KOPT-K1 (cell line): ENCODE data around the gene RPP14.
"Not testable (repeated sequence)": the region's sequence is repeated elsewhere in the genome, so short reads cannot be mapped to it uniquely, and the experiment has no call there.

ENCODE experiments used
- H3K27ac ChIP-seq: fragments of 200-600 bp; sonication (generic); 2 replicates; pipeline ENCODE4 v1.5.1; 2016; ENCODE audit warnings: antibody characterized with exemption, mild to moderate bottlenecking, low read depth, low read length; ENCODE audit not compliant: poor library complexity, severe bottlenecking
- H3K36me3 ChIP-seq: fragments of 200-600 bp; sonication (generic); 2 replicates; pipeline ENCODE4 v1.5.1; 2017; ENCODE audit warnings: antibody characterized with exemption, mild to moderate bottlenecking, low read length, moderate library complexity; ENCODE audit not compliant: insufficient read depth
- H3K9me3 ChIP-seq: fragments of 200-600 bp; sonication (generic); 2 replicates; pipeline ENCODE4 v1.5.1; 2017; ENCODE audit warnings: antibody characterized with exemption, low read length, mild to moderate bottlenecking; ENCODE audit not compliant: insufficient read depth, poor library complexity, severe bottlenecking

RPP14 gene

DNA sequence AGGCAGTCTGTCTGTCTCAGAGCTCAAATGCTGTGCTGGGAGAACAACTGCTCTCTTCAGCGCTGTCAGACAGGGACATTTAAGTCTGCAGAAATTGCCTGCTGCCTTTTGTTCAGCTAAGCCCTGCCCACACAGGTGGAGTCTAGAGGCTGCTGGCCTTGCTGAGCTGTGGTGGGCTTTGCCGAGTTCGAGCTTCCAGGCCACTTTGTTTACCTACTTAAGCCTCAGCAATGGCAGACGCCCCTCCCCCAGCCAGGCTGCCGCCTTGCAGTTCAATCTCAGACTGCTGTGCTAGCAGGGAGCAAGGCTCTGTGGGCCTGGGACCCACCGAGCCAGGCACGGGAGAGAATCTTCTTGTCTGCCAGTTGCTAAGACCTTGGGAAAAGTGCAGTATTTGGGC is 25.0 kb upstream of the RPP14 start:
- Histone ChIP-seq H3K9me3 (no peaks in the 10 kb centered on the region), H3K27ac (no peak overlapping the region), H3K36me3 (no peaks in the 10 kb centered on the region)

DNA sequence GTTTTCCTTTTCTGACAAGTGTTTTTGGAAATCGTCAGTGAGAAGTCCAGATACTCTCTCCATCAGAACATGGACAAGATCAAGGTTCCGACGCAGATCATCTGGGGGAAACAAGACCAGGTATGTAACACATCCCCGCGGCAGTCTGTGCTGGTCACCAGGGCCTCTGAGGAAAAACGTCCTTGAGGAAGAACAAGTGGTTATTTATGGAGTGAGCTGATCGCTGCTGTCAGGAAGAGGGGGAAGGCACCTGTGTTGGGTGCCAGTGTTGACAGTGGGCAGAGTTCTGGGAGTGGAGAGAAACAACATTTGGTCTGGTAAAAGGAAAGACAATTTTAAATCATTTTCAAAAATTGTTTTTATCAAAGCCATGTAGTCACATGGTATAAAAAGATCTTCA is 20.7 kb upstream of the RPP14 start:
- Histone ChIP-seq H3K27ac (no peak overlapping the region), H3K9me3 (no peaks in the 10 kb centered on the region), H3K36me3 (no peaks in the 10 kb centered on the region)

DNA sequence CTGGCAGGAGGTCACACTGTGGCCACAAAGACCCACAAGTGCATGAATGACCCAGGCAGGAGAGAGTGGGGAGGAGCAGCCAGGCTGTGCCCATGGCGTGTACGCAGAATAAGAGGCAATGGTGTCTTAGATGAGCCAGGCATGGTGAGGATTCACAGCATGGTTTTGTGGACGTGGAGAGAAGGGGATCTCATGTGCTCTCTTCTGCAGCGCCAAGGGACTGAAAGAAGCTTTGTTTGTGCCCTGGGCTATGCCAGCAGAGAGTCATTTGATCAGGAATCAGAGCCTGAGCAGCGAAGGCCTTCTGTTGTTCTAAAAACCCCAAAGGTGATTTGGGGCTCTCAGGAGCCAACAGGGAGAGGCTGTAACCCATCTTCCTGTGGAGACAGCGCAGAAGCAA is 18.7 kb upstream of the RPP14 start:
- no peaks in the 10 kb centered on the region for H3K36me3 ChIP-seq
- H3K27ac ChIP-seq: no peak overlapping the region
- H3K9me3 ChIP-seq: no peaks in the 10 kb centered on the region

DNA sequence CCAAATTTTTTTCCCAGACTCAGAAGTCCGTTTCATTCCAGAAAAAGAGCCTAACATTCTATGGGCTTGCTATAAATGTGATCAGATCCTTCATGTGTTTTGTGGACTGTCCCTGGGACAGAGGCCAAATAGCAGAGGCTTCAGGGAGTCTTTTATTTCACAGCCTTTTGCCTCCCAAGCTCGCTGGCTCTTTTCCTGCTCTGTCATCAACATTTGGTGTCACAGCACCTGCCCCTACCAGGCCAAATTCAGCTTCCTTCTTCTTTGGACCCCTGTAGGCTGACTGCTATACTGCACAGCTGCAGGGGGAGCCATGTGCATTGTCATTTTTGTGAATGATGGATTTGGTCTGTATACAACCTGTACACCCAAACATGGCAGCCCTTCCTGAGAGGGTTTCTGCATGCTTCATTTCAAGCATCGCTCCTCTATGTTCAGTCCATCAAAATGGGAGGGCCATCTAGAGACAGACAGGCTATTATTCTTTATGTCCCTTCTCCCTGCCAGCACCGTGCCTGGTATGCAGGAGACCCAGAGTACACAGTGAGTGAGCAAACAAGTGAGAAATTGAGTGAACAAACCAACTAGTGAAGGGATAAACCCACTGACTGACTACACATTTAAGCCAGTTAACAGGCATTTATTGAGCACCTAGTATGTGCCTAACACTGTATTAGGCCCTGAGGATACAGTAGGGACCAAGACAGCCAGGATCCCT is 17.9 kb upstream of the RPP14 start:
- H3K27ac ChIP-seq: no peak overlapping the region
- no peaks in the 10 kb centered on the region for H3K36me3 ChIP-seq

DNA sequence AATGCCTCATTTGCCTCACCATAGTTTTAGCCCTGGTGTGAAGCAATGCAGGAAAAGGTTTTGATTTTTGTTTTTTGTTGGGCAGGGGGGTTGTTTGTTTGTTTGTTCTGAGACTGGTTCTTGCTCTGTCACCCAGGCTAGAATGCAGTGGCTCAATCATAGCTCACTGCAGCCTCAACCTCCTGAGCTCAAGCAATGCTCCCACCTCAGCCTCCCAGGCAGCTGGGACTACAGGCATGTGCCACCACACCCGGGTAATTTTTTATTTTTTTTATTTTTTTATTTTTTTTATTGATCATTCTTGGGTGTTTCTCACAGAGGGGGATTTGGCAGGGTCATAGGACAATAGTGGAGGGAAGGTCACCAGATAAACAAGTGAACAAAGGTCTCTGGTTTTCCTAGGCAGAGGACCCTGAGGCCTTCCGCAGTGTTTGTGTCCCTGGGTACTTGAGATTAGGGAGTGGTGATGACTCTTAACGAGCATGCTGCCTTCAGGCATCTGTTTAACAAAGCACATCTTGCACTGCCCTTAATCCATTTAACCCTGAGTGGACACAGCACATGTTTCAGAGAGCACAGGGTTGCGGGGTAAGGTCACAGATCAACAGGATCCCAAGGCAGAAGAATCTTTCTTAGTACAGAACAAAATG is 17.0 kb upstream of the RPP14 start:
- H3K9me3 ChIP-seq, H3K27ac ChIP-seq, H3K36me3 ChIP-seq: not testable (repeated sequence)

More for the DNA sequence above, 17.9 kb upstream of the RPP14 start:
- H3K9me3 ChIP-seq: no peaks in the 10 kb centered on the region

DNA sequence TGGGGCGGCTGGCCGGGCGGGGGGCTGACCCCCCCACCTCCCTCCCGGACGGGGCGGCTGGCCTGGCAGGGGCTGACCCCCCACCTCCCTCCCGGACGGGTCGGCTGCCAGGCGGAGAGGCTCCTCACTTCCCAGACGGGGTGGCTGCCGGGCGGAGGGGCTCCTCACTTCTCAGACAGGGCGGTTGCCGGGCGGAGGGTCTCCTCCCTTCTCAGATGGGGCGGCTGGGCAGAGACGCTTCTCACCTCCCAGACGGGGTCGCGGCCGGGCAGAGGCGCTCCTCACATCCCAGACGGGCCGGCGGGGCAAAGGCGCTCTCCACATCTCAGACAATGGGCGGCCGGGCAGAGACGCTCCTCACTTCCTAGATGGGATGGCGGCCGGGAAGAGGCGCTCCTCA is 15.6 kb upstream of the RPP14 start:
- H3K27ac ChIP-seq, H3K36me3 ChIP-seq, H3K9me3 ChIP-seq: not testable (repeated sequence)

DNA sequence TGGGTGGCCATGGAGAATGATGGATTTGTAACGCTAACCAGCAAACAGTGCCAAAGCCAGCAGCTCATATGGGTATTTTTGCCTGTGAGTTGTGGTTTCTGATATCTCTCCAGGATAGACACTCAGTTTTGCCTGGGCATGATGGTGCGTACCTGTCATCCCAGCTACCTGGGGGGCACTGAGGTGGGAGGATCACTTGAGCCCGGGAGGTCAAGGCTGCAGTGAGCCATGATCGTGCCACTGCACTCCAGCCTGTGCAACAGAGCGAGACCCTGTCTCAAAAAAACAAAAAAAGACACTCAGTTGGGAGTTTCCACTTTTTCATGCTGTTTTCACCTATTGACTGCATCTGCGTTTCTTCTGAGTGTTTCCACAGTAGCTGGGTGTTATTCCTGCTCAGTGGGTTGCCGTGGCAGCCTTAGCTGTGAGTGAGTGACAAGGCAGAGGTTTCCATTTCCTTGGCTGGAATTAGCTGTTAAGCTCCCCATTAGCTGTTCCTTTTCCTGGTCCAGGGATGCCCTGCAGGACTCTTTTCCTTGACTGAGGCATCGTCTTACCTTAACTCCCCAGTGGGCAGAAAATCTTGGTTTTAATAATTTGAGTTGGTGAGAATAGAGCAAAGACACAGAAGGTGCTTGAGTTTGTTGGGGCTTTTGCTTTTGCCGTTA is 14.2 kb upstream of the RPP14 start:
- Histone ChIP-seq H3K9me3 (no peaks in the 10 kb centered on the region), H3K36me3 (no peaks in the 10 kb centered on the region), H3K27ac (no peak overlapping the region)

DNA sequence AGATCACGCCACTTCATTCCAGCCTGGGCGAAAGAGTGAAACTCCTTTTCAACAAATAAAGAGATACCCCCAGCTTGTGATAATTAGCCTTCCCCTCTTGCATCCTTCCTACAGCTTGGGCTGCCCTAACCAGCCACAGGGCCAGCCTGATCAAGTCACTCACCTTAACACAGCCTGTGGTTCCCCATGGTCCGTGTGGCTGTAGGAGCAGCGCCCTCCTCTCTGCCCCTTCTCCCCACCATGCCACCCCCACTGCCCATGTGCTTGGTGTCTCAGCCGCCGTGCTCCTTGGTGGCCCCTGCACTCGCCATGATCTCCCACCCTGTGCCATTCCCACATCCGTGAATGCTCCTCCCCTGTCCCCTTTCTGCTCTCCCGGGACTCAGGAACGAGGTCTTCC is 13.2 kb upstream of the RPP14 start:
- H3K9me3 ChIP-seq: no peaks in the 10 kb centered on the region

DNA sequence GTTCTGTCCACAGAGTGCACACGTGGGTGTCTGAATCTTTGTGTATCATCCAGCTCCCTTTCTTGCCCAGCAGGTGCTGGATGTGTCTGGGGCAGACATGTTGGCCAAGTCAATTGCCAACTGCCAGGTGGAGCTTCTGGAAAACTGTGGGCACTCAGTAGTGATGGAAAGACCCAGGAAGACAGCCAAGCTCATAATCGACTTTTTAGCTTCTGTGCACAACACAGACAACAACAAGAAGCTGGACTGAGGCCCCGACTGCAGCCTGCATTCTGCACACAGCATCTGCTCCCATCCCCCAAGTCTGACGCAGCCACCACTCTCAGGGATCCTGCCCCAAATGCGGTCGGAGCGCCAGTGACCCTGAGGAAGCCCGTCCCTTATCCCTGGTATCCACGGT is 12.5 kb upstream of the RPP14 start:
- H3K36me3 ChIP-seq: no peaks in the 10 kb centered on the region
- no peak overlapping the region for H3K27ac ChIP-seq
- no peaks in the 10 kb centered on the region for H3K9me3 ChIP-seq

More for the DNA sequence above, 13.2 kb upstream of the RPP14 start:
- Histone ChIP-seq H3K27ac (no peak overlapping the region), H3K36me3 (no peaks in the 10 kb centered on the region)

DNA sequence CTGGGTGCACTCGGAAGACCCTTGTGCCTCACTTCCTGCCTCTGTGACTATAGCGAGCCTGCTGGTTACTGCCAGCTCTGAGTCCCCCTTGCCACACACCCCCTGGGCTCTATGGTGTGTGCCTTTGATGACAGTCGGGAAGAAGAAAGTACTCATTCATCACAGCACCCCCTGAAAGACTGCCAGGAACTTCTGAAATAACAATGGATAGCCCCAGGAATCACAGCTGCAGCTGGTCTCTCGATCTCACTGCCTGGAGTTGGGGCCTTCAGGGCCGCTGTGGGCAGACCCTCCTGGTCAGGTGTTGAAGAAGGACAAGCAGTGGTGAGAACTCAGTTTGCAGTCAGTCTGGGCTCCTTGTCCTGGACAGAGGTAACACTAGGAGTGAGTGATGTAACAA is 9.8 kb upstream of the RPP14 start:
- H3K27ac ChIP-seq: no peak overlapping the region
- H3K36me3 ChIP-seq: no peaks in the 10 kb centered on the region
- peaks cover 3% of the 10 kb centered on the region for H3K9me3 ChIP-seq

DNA sequence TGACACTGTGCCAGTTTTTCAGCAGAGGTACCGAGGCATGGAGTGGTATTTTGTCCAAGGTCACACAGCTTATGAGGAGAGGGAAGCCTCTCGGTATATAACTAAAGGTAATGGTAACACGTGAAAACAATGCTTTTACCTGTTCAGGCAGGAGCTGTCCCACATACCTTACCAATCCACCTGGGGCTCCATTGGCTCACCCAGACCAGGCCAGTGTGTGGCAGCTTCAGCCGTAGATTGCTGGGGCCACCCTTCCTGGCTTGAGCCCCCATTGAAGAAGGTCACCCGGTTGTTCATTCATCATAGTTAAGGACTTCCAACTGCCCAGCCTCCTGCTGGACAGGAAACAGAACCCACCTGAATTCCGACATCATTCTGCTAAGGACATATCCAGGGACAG is 9.2 kb upstream of the RPP14 start:
- Histone ChIP-seq H3K9me3 (peaks cover 9% of the 10 kb centered on the region), H3K36me3 (no peaks in the 10 kb centered on the region), H3K27ac (no peak overlapping the region)

DNA sequence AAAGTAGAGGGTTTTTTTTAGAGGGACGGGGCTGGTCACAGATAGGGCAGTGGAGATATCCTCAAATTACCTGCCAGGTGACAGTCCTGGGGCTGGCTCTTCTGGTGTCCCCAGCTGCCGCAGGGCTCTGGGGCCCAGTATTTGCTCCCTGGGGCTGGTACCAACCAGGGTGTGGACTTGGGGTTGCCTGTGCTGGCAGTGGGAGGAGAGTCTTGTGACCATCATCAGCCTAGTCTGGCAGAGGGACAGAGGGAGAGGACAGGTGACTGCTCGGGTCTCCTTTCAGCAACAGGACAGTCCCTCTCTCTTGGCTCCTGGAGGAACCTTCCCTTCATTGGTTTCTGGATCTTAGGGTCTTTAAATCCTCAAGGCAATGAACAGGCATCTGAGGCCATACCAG is 7.9 kb upstream of the RPP14 start:
- H3K27ac ChIP-seq: no peak overlapping the region
- H3K36me3 ChIP-seq: no peaks in the 10 kb centered on the region
- peaks cover 11% of the 10 kb centered on the region for H3K9me3 ChIP-seq

DNA sequence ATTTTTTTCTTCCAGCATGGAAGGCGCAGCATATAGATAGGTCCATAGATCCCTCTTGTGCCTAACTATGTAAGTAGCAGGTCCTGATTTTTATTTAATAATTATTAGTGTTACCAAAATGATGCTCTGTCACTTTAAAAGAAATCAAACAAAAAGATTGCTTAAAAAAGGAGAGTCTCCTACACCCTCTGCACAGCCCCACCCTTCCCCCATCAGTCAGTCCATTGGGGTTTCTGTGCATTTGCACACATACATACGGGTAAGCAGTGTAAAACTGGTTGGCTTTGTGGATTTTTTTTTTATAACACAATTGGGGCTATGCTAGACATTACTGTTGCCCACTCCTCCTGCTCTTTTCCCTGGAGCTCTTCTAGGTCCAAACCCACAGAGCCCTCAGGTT is 7.0 kb upstream of the RPP14 start:
- Histone ChIP-seq H3K9me3 (peaks cover 11% of the 10 kb centered on the region), H3K36me3 (no peaks in the 10 kb centered on the region), H3K27ac (no peak overlapping the region)

DNA sequence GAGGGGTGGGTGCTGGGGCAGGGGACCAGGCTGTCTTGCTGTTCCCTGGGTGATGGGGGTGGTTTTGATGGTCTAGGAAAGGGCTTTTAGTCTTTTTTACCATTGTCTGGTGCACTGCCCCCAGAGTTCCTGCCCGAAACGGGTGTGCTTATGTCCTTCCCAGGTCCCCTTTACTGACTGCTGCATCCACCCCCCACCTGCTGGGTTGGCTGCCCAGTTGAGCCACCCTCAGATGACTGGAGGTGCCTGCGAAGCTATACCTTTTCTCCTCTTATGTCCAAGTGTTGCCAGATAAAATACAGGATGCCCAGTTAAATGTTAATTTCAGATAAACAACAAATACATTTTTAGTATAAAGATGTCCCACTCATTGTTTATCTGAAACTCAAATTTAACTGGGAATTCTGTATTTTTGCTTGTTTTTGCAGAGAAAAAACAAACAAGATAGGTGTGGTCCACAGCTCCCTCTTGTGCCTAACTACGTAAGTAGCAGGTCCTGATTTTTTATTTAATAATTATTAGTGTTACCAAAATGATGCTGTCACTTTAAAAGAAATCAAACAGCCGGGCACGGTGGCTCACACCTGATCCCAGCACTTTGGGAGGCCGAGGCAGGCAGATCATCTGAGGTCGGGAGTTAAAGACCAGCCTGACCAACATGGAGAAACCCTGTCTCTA is 6.1 kb upstream of the RPP14 start:
- H3K27ac ChIP-seq: no peak overlapping the region
- H3K36me3 ChIP-seq: no peaks in the 10 kb centered on the region
- H3K9me3 ChIP-seq: peaks cover 11% of the 10 kb centered on the region

DNA sequence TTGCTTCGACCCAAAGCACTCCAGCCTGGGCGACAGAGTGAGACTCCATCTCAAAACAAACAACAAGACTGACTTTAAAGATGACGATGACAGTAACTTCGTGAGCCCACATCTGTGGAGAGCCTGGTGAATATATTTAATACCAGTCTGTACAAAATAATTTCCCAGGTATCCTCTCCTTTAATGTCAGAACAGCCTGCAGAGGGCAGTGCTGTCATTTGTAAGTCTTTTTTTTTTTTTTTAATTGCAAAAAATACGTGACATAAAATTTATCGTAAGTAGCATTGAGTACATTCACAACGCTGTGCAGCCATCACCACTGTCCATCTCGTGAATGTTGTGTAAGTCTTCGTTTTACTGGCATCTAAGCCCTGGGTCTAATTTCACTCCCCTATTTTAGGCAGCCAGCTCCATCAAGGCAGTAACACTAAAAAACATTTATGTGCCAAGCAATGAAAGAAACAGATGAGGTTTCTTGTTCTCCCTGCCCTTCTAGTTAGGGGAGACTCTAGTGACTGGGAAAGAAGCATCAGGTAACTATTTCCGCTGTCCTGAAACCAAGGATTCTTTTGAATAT is 1.7 kb downstream of the RPP14 start:
- no peaks in the 10 kb centered on the region for H3K9me3 ChIP-seq
- peaks cover 47% of the 10 kb centered on the region for H3K36me3 ChIP-seq
- H3K27ac ChIP-seq: peak overlapping the region; percentile 92
